IPS-18a (cell line): ENCODE measurements around the gene SETD4.

Experiments
- H3K27ac ChIP-seq: one replicate; pipeline ENCODE4 v1.5.1; 2013; ENCODE audit warnings: low read length
- H3K27me3 ChIP-seq: one replicate; pipeline ENCODE4 v1.6.1; 2013; ENCODE audit warnings: mild to moderate bottlenecking, low read length; ENCODE audit not compliant: control insufficient read depth, insufficient read depth
- H3K36me3 ChIP-seq: one replicate; pipeline ENCODE4 v1.6.1; 2013; ENCODE audit warnings: low read depth, low read length; ENCODE audit not compliant: control insufficient read depth
- H3K4me1 ChIP-seq: one replicate; pipeline ENCODE4 v1.6.1; 2013; ENCODE audit warnings: low read depth, low read length; ENCODE audit not compliant: control insufficient read depth
- H3K4me3 ChIP-seq: one replicate; pipeline ENCODE4 v1.5.1; 2013; ENCODE audit warnings: low read length
- H3K9ac ChIP-seq: one replicate; pipeline ENCODE4 v1.6.1; 2013; ENCODE audit warnings: mild to moderate bottlenecking, low read length, moderate library complexity
- H3K9me3 ChIP-seq: one replicate; pipeline ENCODE4 v1.6.1; 2013; ENCODE audit warnings: low read depth, low read length; ENCODE audit not compliant: control insufficient read depth

Gene SETD4

DNA sequence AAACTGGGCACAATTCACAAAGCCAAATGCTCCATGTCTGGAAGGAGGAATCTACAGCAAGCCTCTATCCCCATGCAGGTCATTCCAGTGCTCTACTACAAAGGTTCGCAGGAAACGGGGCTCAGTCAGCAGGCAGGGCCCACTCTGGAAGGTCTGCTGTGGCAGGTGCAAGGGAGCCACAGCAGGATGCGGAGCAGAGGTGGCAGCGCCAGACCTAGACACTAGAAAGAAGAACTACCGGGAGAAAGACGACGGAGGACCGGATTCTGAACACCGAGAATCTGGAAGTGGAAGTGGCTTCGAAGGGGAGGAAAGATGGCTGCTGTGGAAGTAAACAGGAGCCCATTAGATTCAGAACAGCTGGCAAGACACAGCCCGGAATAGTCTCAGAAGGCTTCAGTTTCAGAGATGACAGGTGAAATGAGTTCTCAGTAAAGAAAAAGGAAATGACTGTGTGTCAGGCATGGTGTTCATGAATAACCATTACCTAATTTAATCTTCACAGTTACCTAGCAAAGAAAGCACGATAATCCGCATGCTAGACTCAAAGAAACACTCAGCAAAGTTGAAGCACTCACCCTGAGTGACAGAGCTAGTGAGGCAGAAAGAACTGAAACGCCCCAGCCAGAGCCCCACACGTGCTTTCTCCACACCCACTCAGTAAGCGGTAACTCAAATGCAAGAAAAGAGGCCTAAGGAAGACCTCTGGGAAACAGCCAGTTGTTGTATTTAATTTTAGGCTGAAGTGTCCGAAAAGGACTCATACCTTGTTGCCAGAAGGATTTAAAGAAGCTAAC lies 21.4 kb downstream of the SETD4 start:
- no peak overlapping the region for H3K27ac ChIP-seq
- H3K4me3 ChIP-seq, result no peak overlapping the region
- H3K9me3 ChIP-seq, result no peaks in the 10 kb centered on the region
- H3K4me1 ChIP-seq, result no peaks in the 10 kb centered on the region
- H3K36me3 ChIP-seq, result peaks cover 87% of the 10 kb centered on the region
- H3K9ac ChIP-seq, result no peak overlapping the region
- no peaks in the 10 kb centered on the region for H3K27me3 ChIP-seq

DNA sequence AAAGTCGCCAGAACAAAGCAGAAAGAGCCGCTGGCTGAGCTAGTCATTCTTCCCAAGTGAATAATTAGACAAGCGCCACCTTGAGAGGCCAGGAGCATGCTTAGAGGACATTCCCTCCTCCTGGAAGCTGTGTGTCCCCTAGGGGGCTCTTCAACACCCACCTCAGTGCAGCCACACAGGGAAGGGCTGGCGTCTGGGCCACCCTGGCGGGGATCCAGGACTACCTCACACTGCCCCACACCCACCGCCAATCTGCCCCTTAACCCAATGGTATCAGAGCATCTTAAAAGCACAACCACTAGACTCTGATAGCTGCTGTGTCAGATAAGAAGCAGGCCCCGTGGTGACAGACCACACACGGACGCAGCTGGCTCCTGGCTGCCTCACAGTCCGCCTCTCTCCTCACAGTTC lies 24.9 kb downstream of the SETD4 start:
- no peaks in the 10 kb centered on the region for H3K9me3 ChIP-seq
- no peak overlapping the region for H3K9ac ChIP-seq
- no peaks in the 10 kb centered on the region for H3K27me3 ChIP-seq
- peaks cover 61% of the 10 kb centered on the region for H3K36me3 ChIP-seq
- no peaks in the 10 kb centered on the region for H3K4me1 ChIP-seq
- no peak overlapping the region for H3K4me3 ChIP-seq
- no peak overlapping the region for H3K27ac ChIP-seq

DNA sequence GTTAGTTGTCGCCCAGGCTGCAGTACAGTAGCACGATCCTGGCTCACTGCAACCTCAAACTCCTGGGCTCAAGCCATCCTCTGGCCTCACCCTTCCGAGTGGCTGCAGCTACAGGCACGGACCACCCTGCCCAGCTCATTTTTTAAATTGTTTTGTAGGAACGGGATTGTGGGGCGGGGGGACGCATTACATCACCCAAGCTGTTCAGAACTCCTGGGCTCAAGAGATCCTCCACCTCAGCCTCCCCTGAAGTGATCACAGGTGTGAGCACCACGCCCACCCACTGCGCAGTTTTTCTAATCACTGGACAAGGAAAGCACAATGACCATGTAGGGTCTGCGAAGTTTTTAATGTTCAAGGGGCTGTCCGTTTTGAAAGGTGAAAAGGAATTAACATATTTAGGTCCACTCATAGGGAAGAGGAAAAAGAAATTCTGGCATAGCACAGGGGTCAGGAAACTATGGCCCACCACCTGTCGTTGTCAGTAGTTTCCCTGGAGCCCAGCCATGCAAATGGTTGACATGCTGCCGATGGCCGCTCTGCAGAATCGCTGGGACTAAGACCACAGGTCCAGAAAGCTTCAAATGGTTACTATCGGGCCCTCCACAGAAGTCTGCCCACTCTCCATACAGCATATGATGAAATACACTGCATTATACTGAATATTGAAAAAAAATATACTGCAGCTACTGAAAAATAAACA lies 26.0 kb downstream of the SETD4 start:
- H3K4me3 ChIP-seq, result no peak overlapping the region
- no peaks in the 10 kb centered on the region for H3K27me3 ChIP-seq
- H3K9me3 ChIP-seq, result no peaks in the 10 kb centered on the region
- no peak overlapping the region for H3K9ac ChIP-seq
- H3K27ac ChIP-seq, result no peak overlapping the region
- no peaks in the 10 kb centered on the region for H3K4me1 ChIP-seq
- peaks cover 50% of the 10 kb centered on the region for H3K36me3 ChIP-seq

DNA sequence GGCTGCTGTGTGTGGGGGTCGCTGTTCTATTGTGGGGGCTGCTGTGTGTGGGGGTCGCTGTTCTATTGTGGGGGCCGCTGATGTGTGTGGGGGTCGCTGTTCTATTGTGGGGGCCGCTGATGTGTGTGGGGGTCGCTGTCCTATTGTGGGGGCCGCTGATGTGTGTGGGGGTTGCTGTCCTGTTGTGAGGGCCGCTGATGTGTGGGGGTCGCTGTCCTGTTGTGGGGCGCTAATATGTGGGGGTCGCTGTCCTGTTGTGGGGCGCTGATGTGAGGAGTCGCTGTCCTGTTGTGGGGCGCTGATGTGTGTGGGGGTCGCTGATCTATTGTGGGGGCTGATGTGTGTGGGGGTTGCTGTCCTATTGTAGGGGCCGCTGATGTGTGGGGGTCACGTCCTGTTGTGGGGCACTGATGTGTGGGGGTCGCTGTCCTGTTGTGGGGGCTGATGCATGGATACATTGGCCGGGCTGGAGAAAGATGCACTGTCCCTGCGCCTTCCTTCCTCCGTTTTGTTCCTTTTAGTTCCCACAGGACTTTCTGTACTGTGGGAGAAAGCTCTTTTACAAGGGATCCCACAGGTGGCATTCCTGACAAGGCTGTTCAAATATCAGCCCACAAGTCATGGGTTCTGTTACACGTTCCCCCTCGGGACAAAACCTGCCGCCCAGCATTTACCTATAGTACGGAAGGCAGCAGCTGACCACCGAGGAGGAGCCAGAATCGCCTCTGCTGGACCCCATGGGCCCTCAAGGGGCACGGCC lies 27.5 kb downstream of the SETD4 start:
- Histone ChIP-seq H3K4me3 (no peak overlapping the region), H3K36me3 (peaks cover 35% of the 10 kb centered on the region), H3K27ac (no peak overlapping the region), H3K27me3 (no peaks in the 10 kb centered on the region), H3K4me1 (no peaks in the 10 kb centered on the region), H3K9ac (no peak overlapping the region), H3K9me3 (no peaks in the 10 kb centered on the region)

DNA sequence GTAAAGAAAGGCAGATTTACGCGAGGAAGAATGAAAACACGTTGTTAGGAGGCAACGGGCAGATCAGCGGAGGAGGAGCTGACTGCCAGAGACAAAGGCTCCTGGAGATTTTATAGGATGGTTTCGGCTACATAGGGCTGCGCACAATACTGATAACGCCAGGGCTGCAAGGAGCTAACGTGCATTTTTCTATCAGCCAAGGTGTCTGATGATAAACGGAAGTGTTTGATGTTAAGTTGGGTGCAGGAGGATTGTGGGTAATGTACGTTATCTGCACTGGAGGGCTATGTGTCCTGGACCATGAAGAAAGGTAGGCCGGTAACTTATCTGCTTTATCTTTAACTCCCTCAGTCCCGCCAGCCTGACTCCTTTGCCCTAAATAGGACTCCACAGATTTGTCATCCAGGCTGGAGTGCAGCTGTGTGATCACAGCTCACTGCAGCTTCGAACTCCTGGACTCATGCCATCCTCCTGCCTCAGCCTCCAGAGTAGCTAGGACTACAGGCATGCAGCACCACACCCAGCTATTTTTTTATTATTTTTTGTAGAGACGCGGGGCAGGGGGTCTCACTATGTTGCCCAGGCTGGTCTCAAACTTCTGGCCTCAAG lies 29.6 kb downstream of the SETD4 start:
- Histone ChIP-seq H3K4me1 (no peaks in the 10 kb centered on the region), H3K27me3 (no peaks in the 10 kb centered on the region), H3K9me3 (no peaks in the 10 kb centered on the region), H3K27ac (no peak overlapping the region), H3K4me3 (no peak overlapping the region), H3K36me3 (peaks cover 20% of the 10 kb centered on the region), H3K9ac (no peak overlapping the region)

DNA sequence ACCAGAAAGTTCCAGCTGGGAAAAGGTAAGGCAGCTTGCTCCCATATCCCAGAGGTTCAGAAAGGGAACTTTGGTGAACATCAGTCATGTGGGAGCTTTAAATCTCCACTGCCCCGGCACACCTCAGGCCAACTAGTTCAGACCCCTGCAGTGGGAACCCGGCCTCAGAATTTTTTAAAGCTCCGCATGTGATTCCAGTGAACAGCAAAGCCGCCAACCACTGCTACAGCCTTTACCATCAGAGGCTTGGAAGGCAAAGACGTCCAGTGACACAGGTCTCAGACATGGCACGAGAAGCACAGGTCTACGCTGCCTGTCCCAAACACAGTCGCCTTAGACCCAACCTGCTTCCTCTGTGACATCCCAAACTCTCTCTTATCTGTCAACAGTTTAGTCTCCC lies 31.0 kb downstream of the SETD4 start:
- Histone ChIP-seq H3K4me3 (no peak overlapping the region), H3K9me3 (no peaks in the 10 kb centered on the region), H3K36me3 (peaks cover 6% of the 10 kb centered on the region), H3K27ac (no peak overlapping the region), H3K9ac (no peak overlapping the region), H3K27me3 (no peaks in the 10 kb centered on the region), H3K4me1 (no peaks in the 10 kb centered on the region)

DNA sequence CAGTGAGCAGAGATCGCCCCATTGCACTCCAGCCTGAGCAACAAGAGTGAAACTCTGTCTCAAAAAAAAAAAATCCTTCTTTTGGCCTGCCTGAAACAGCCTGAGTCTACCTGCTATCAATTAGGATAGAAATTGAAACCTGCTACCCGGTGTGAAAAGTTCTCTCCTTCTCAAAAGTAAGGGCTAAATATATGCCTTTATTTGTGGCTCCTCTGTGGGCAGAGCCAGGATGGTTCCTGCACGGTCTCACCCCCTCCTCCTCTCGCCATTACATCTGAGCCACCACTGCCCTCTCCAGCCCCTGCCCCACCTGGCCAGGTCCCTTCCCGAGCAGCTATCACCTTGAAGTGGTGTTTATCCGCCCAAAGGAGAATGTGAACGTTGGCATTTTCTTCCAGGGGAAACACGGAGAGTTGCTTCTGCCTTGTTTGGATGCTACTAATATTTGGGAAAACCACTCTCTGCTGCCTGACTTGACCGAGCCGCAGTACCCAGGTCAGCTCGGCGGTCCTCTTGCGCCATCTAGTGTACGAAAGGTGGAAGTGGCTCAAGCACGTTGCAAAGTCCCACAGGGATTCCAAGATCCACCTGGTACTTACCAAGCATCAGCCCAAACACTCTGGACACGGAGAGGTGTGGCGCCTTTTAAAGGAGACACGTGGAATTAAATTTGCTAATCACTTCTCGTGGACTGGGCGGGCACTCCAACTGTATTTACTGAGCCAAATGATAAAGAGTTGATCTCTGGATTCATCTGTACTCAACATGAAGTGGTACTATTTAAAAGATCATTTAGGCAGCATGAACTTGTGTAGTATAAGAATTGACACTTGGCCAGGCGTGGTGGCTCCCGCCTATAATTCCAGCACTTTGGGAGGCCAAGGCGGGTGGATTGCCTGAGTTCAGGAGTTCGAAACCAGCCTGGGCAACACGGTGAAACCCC lies 31.9 kb downstream of the SETD4 start:
- H3K9ac ChIP-seq, result no peak overlapping the region
- H3K4me3 ChIP-seq, result no peak overlapping the region
- no peaks in the 10 kb centered on the region for H3K9me3 ChIP-seq
- H3K36me3 ChIP-seq, result no peaks in the 10 kb centered on the region
- no peaks in the 10 kb centered on the region for H3K4me1 ChIP-seq
- no peak overlapping the region for H3K27ac ChIP-seq
- no peaks in the 10 kb centered on the region for H3K27me3 ChIP-seq

DNA sequence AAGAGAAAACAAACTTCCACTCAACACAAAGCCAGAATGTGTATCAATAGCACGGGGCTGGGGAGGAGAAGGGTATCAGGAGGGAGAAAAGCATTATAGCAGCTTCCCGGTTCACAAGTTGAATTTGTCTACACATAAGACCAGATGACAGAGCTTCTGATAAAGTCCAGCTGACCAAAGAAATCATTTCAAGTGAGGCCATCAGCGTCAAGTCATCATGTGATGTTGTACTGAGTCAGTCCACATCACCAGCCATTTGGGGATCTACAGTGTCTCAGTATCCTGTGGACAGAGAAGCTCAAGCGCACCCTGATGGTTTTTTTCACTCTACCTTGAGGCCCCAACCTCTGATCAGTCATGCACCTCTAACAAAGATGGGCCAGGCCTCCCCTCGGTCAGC lies 33.0 kb downstream of the SETD4 start:
- no peaks in the 10 kb centered on the region for H3K9me3 ChIP-seq
- H3K4me1 ChIP-seq, result no peaks in the 10 kb centered on the region
- no peaks in the 10 kb centered on the region for H3K36me3 ChIP-seq
- H3K4me3 ChIP-seq, result no peak overlapping the region
- H3K27ac ChIP-seq, result no peak overlapping the region
- H3K27me3 ChIP-seq, result no peaks in the 10 kb centered on the region
- H3K9ac ChIP-seq, result no peak overlapping the region

DNA sequence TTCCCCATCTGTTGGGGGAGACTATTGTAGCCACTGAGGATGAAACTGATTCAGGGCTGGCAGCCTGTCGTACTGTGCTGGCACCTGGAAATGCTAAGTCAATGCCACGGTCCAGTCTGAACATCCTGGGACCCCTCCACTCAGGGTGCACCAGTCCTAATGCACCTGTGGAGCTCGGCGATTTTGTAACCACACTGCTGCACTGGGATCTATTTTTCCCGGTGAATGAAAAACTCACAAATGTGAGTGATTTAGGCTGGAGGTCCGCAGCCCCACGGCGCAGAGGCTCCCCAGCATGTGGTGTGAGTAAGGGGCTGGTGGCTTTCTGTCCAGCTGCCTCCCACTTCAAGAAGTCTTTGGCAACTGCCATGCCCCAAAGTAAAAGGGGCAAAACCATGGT lies 35.5 kb downstream of the SETD4 start:
- Histone ChIP-seq H3K27ac (no peak overlapping the region), H3K36me3 (no peaks in the 10 kb centered on the region), H3K4me1 (no peaks in the 10 kb centered on the region), H3K9me3 (no peaks in the 10 kb centered on the region), H3K4me3 (no peak overlapping the region), H3K27me3 (no peaks in the 10 kb centered on the region), H3K9ac (no peak overlapping the region)

DNA sequence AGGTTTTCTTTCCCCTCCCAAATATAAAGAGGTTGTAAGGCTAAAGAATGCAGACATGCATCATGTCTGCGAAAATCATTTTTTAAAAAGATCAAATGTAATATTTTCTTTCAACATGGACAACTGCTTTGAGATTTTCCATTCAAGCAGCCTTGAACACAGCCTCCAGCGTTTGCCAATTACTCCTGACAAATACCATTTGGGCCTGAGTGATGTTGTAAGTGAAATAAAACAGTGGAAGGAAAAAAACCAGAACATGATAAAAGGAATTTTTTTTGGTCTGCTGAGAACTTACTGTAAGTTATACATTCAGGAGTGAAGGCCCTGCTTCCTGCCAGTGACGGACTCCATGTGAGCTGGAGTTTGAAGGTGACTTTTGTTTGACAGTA lies 37.2 kb downstream of the SETD4 start:
- H3K9ac ChIP-seq, result no peak overlapping the region
- no peak overlapping the region for H3K27ac ChIP-seq

More for the DNA sequence above, 37.2 kb downstream of the SETD4 start:
- H3K9me3 ChIP-seq, result no peaks in the 10 kb centered on the region
- no peaks in the 10 kb centered on the region for H3K4me1 ChIP-seq
- no peaks in the 10 kb centered on the region for H3K36me3 ChIP-seq
- H3K27me3 ChIP-seq, result no peaks in the 10 kb centered on the region
- no peak overlapping the region for H3K4me3 ChIP-seq
